HFF-Myc (cell line): ENCODE data around the gene LRRTM1.

Experiments used
- DNase-seq: peaks from one replicate; pipeline ENCODE4 v3.0.0-alpha.2; 2011; ENCODE audit warnings: low read depth; ENCODE audit errors: extremely low read depth
- H3K4me3 ChIP-seq: replicated peaks from 2 replicates; pipeline ENCODE4 v1.5.1; 2011; ENCODE audit warnings: low read depth, mild to moderate bottlenecking, control low read depth, low read length
- CTCF ChIP-seq: IDR thresholded peaks from 2 replicates; pipeline ENCODE4 v1.5.1; 2012; ENCODE audit warnings: mild to moderate bottlenecking, low read depth, low read length, control low read depth; ENCODE audit errors: missing control alignments

The LRRTM1 gene

GRCh38 chr2:80303006-80303908, 1.3 kb downstream of the LRRTM1 start:
- no peak for DNase-seq
- H3K4me3 ChIP-seq: no peak overlapping the region
- no peak for TF ChIP-seq CTCF

GRCh38 chr2:80302314-80303005, 2.1 kb downstream of the LRRTM1 start:
- no peak overlapping the region for H3K4me3 ChIP-seq
- no peak for DNase-seq
- no peak for TF ChIP-seq CTCF

- H3K4me3 ChIP-seq: no peak overlapping the region
- TF ChIP-seq CTCF: no peak
- DNase-seq: no peak
Measured at GRCh38 chr2:80302001-80302313, 2.6 kb downstream of the LRRTM1 start.

- no peak for TF ChIP-seq CTCF
- no peak for DNase-seq
Measured at GRCh38 chr2:80300954-80301353, 3.6 kb downstream of the LRRTM1 start.

GRCh38 chr2:80300346-80300745, 4.2 kb downstream of the LRRTM1 start:
- TF ChIP-seq CTCF: no peak
- H3K4me3 ChIP-seq: no peak overlapping the region
- no peak for DNase-seq

More at GRCh38 chr2:80300954-80301353, 3.6 kb downstream of the LRRTM1 start:
- no peak overlapping the region for H3K4me3 ChIP-seq

GRCh38 chr2:80299661-80300060, 4.9 kb downstream of the LRRTM1 start:
- H3K4me3 ChIP-seq: no peak overlapping the region
- DNase-seq: no peak
- no peak for TF ChIP-seq CTCF
